ENCODE data around the gene TENM4.

TENM4 gene

GRCh38 chr11:78666675-78667160 is 774.1 kb downstream of the TENM4 start:
- DNase-seq: no peak

GRCh38 chr11:78664636-78665035 is 776.2 kb downstream of the TENM4 start:
- no peak for DNase-seq

GRCh38 chr11:78662811-78663210 is 778.0 kb downstream of the TENM4 start:
- no peak for DNase-seq

- no peak for DNase-seq
Observed at GRCh38 chr11:78660471-78660870, 780.4 kb downstream of the TENM4 start.

- no peak for DNase-seq
Observed at GRCh38 chr11:78659326-78660270, 781.2 kb downstream of the TENM4 start.

GRCh38 chr11:78657968-78658839 is 782.6 kb downstream of the TENM4 start:
- no peak for DNase-seq

- no peak for DNase-seq
Observed at GRCh38 chr11:78657441-78657840, 783.4 kb downstream of the TENM4 start.

- DNase-seq: no peak
Observed at GRCh38 chr11:78656984-78657383, 783.8 kb downstream of the TENM4 start.

- no peak for DNase-seq
Observed at GRCh38 chr11:78656327-78656726, 784.5 kb downstream of the TENM4 start.

GRCh38 chr11:78655561-78655960 is 785.3 kb downstream of the TENM4 start:
- DNase-seq: no peak

- DNase-seq: no peak
Observed at GRCh38 chr11:78654866-78655265, 786.0 kb downstream of the TENM4 start.

GRCh38 chr11:78654071-78654470 is 786.8 kb downstream of the TENM4 start:
- DNase-seq: no peak

GRCh38 chr11:78653294-78653909 is 787.4 kb downstream of the TENM4 start:
- DNase-seq: no peak

GRCh38 chr11:78652843-78653239 is 788.0 kb downstream of the TENM4 start:
- no peak for DNase-seq

GRCh38 chr11:78651923-78652842 is 788.6 kb downstream of the TENM4 start:
- DNase-seq: no peak

GRCh38 chr11:78651136-78651775 is 789.6 kb downstream of the TENM4 start:
- no peak for DNase-seq

- no peak for DNase-seq
Observed at GRCh38 chr11:78649361-78650215, 791.2 kb downstream of the TENM4 start.

- no peak for DNase-seq
Observed at GRCh38 chr11:78647986-78648875, 792.6 kb downstream of the TENM4 start.

GRCh38 chr11:78647266-78647915 is 793.4 kb downstream of the TENM4 start:
- no peak for DNase-seq

Data from RPMI8226 (cell line).